Liver (tissue), 9 donors: ENCODE data around the gene DSCAM. TPM values are rescaled to one million over a fixed set of nuclear protein-coding genes. Genes with fewer than 3 reads are reported as not detected.

Experiments used
- DNase-seq: peaks from one replicate; pipeline ENCODE4 v3.0.0-alpha.2; 2017; ENCODE audit warnings: low spot score
- H3K27ac ChIP-seq, 2 donors: one replicate each; pipeline ENCODE4 v1.7.0; 2013; ENCODE audit warnings: inconsistent platforms in 2 of 2, low read length in 2 of 2, control low read depth in 1 of 2, low read depth in 1 of 2, mild to moderate bottlenecking in 1 of 2
- H3K27me3 ChIP-seq, 4 donors: one replicate each; pipeline versions ENCODE4 v1.6.1 to v1.7.0; 2013; ENCODE audit warnings: low read length in 3 of 4, inconsistent platforms in 1 of 4, mild to moderate bottlenecking in 1 of 4, moderate library complexity in 1 of 4; ENCODE audit not compliant: control insufficient read depth in 4 of 4, insufficient read depth in 4 of 4
- H3K36me3 ChIP-seq, 4 donors: one replicate each; pipeline versions ENCODE4 v1.6.1 to v1.7.0; 2013; ENCODE audit warnings: low read length in 3 of 4, mild to moderate bottlenecking in 3 of 4, low read depth in 1 of 4, moderate library complexity in 1 of 4; ENCODE audit not compliant: control insufficient read depth in 4 of 4, insufficient read depth in 3 of 4
- H3K4me1 ChIP-seq, 4 donors: one replicate each; pipeline versions ENCODE4 v1.6.1 to v1.7.0; 2013; ENCODE audit warnings: low read length in 3 of 4, mild to moderate bottlenecking in 3 of 4, moderate library complexity in 1 of 4; ENCODE audit not compliant: control insufficient read depth in 4 of 4, insufficient read depth in 4 of 4
- H3K4me3 ChIP-seq, 3 donors: one replicate each; pipeline versions ENCODE4 v1.6.1 to v1.7.0; 2013; ENCODE audit warnings: low read length in 3 of 3, control low read depth in 1 of 3, low read depth in 1 of 3, mild to moderate bottlenecking in 1 of 3
- H3K9ac ChIP-seq, 2 donors: one replicate each; pipeline ENCODE4 v1.7.0; 2013; ENCODE audit warnings: low read length in 2 of 2, mild to moderate bottlenecking in 2 of 2, moderate library complexity in 2 of 2, control low read depth in 1 of 2, low read depth in 1 of 2
- H3K9me3 ChIP-seq, 4 donors: one replicate each; pipeline versions ENCODE4 v1.6.1 to v1.7.0; 2013; ENCODE audit warnings: low read length in 3 of 4; ENCODE audit not compliant: control insufficient read depth in 4 of 4
- EGR1 ChIP-seq, 2 donors: IDR thresholded peaks; 2 replicates each; pipeline ENCODE4 v1.6.1; 2016 to 2018; ENCODE audit warnings: antibody characterized with exemption in 2 of 2, low read depth in 2 of 2
- FOXA1 ChIP-seq: IDR thresholded peaks from 2 replicates; pipeline ENCODE4 v1.6.1; 2016; ENCODE audit warnings: antibody characterized with exemption
- FOXA2 ChIP-seq: IDR thresholded peaks from 2 replicates; pipeline ENCODE4 v1.6.1; 2016; ENCODE audit warnings: antibody characterized with exemption
- GABPA ChIP-seq, 2 donors: IDR thresholded peaks in 1 of 2; conservative IDR thresholded peaks in 1 of 2; 2 replicates each; pipeline ENCODE4 v1.6.1; 2016; ENCODE audit warnings: antibody characterized with exemption in 2 of 2, mild to moderate bottlenecking in 1 of 2, moderate library complexity in 1 of 2
- HNF4A ChIP-seq, 2 donors: conservative IDR thresholded peaks; 2 replicates each; pipeline ENCODE4 v1.6.1; 2016; ENCODE audit warnings: antibody characterized with exemption in 2 of 2, mild to moderate bottlenecking in 2 of 2
- HNF4G ChIP-seq: IDR thresholded peaks from 2 replicates; pipeline ENCODE4 v1.6.1; 2016; ENCODE audit warnings: antibody characterized with exemption
- JUND ChIP-seq, 2 donors: IDR thresholded peaks; 2 replicates each; pipeline ENCODE4 v1.6.1; 2016; ENCODE audit warnings: antibody characterized with exemption in 2 of 2
- NR2F2 ChIP-seq: IDR thresholded peaks from 2 replicates; pipeline ENCODE4 v1.6.1; 2016; ENCODE audit warnings: antibody characterized with exemption
- RAD21 ChIP-seq, 2 donors: IDR thresholded peaks; 2 replicates each; pipeline ENCODE4 v1.6.1; 2016; ENCODE audit warnings: antibody characterized with exemption in 2 of 2, mild to moderate bottlenecking in 2 of 2
- RXRA ChIP-seq, 2 donors: IDR thresholded peaks; 2 replicates each; pipeline ENCODE4 v1.6.1; 2017 to 2018; ENCODE audit warnings: antibody characterized with exemption in 2 of 2, mild to moderate bottlenecking in 1 of 2
- SP1 ChIP-seq: IDR thresholded peaks from 2 replicates; pipeline ENCODE4 v1.6.1; 2018; ENCODE audit warnings: antibody characterized with exemption, mild to moderate bottlenecking
- TAF1 ChIP-seq: conservative IDR thresholded peaks from 2 replicates; pipeline ENCODE4 v1.6.1; 2016; ENCODE audit warnings: antibody characterized with exemption, mild to moderate bottlenecking
- YY1 ChIP-seq: IDR thresholded peaks from 2 replicates; pipeline ENCODE4 v1.6.1; 2016; ENCODE audit warnings: antibody characterized with exemption, mild to moderate bottlenecking
- WGBS: extraction: QIAGEN DNeasy Blood & Tissue Kit; methylation state at CpG from one replicate; pipeline ENCODE4 v1.1.7; 2013; 5-methylcytosine and 5-hydroxymethylcytosine counted together
- polyA plus RNA-seq, 2 donors: library from polyadenylated mRNA; stranded (reverse) in 1 of 2; unstranded in 1 of 2; fragments of 200-250 nt in 1 of 2; fragments of >200 nt in 1 of 2; fragmentation: Nextera tagmentation in 1 of 2; extraction: Ambion mirVana in 1 of 2; gene quantifications; one replicate each; pipeline versions ENCODE4 v1.2.1 to v1.2.3, GENCODE V29; 2013 to 2015
- total RNA-seq, 2 donors: library from RNA; depleted of rRNA; stranded (reverse); fragments of >200 nt; gene quantifications; one replicate each; pipeline ENCODE4 v1.2.3, GENCODE V29; 2014
- TF ChIP-seq, protein P1 (sequence below): IDR thresholded peaks from 2 replicates; pipeline ENCODE4 v1.6.1; 2016; ENCODE audit warnings: antibody characterized with exemption
- TF ChIP-seq, protein P2 (sequence below): fragments of 150-350 bp; IDR thresholded peaks from 2 replicates; pipeline ENCODE4 v1.5.1; 2017; ENCODE audit warnings: improper control_type of control experiment, low read depth, low read length; ENCODE audit not compliant: missing input control
- TF ChIP-seq, protein P3 (sequence below): IDR thresholded peaks from 2 replicates; pipeline ENCODE4 v1.6.1; 2016; ENCODE audit warnings: antibody characterized with exemption, mild to moderate bottlenecking
- TF ChIP-seq, protein P4 (sequence below): IDR thresholded peaks from 2 replicates; pipeline ENCODE4 v1.6.1; 2016; ENCODE audit warnings: antibody characterized with exemption
- donor health status: healthy.
- donor health status: healthy.
- donor health status: healthy.
- donor health status: healthy.
- donor health status: healthy.

Gene DSCAM
- total and polyA plus RNA-seq, 4 donors = 0.02 to 0.23 (median 0.10) TPM

DNA sequence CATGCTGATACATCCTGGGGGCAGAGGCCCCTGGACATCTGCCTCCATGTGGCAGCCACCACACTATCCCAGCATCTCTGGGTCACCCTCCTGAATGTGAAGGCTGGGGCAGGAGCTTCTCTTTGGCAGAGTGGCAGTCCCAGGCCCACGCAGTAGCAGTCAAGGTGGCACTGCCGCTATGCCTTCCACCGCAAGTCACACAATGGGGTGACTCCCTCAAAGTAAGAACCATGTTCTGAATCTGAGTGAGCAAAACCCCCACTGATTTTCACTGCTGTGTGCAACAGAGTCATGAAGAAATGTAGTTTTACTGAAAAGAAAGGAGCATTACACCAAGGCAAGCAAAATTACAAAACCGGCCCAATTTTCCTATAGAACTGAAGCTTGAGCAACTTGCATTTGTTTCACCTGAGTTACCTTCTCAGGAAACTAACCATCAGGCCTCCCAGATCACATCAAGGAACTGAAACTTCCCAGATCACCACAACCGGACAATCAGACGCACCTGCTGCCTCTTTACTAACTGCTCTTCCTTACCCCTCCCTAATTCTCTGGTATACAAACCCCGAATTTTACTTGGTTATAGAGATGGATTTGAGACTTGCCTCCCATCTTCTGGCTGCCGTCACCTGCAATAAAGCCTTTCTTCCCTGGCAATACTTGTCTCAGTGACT, 877.1 kb downstream of the DSCAM start:
- Histone ChIP-seq H3K27me3 (peaks cover 0 to 4% (median 2%) of the 10 kb centered on the region in 4 donors), H3K27ac (no peak overlapping the region), H3K4me3 (no peak overlapping the region), H3K36me3 (no peaks in the 10 kb centered on the region), H3K9ac (no peak overlapping the region), H3K9me3 (peaks cover 0 to 1% (median 0%) of the 10 kb centered on the region in 4 donors), H3K4me1 (no peaks in the 10 kb centered on the region)
- DNase-seq = no peak
- 86% methylated on average over 8 of the region's 8 CpGs for WGBS
- TF ChIP-seq SP1 (no peak), HNF4G (no peak), NR2F2 (no peak), RXRA (IDR thresholded peaks at IDR 0.05) (no peak), EGR1 (IDR thresholded peaks at IDR 0.05; ENCODE audit: low read depth in 2 of 2) (no peak), TAF1 (no peak), JUND (IDR thresholded peaks at IDR 0.05) (no peak), YY1 (no peak), GABPA (IDR thresholded peaks at IDR 0.05 in 1 of 2, conservative IDR thresholded peaks at IDR 0.05 in 1 of 2) (no peak), FOXA2 (no peak), FOXA1 (no peak), HNF4A (conservative IDR thresholded peaks at IDR 0.05) (no peak), RAD21 (IDR thresholded peaks at IDR 0.05) (no peak)
- TF ChIP-seq, protein P1, sequence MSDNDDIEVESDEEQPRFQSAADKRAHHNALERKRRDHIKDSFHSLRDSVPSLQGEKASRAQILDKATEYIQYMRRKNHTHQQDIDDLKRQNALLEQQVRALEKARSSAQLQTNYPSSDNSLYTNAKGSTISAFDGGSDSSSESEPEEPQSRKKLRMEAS = no peak
- TF ChIP-seq, protein P2, sequence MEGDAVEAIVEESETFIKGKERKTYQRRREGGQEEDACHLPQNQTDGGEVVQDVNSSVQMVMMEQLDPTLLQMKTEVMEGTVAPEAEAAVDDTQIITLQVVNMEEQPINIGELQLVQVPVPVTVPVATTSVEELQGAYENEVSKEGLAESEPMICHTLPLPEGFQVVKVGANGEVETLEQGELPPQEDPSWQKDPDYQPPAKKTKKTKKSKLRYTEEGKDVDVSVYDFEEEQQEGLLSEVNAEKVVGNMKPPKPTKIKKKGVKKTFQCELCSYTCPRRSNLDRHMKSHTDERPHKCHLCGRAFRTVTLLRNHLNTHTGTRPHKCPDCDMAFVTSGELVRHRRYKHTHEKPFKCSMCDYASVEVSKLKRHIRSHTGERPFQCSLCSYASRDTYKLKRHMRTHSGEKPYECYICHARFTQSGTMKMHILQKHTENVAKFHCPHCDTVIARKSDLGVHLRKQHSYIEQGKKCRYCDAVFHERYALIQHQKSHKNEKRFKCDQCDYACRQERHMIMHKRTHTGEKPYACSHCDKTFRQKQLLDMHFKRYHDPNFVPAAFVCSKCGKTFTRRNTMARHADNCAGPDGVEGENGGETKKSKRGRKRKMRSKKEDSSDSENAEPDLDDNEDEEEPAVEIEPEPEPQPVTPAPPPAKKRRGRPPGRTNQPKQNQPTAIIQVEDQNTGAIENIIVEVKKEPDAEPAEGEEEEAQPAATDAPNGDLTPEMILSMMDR = no peak
- TF ChIP-seq, protein P3, sequence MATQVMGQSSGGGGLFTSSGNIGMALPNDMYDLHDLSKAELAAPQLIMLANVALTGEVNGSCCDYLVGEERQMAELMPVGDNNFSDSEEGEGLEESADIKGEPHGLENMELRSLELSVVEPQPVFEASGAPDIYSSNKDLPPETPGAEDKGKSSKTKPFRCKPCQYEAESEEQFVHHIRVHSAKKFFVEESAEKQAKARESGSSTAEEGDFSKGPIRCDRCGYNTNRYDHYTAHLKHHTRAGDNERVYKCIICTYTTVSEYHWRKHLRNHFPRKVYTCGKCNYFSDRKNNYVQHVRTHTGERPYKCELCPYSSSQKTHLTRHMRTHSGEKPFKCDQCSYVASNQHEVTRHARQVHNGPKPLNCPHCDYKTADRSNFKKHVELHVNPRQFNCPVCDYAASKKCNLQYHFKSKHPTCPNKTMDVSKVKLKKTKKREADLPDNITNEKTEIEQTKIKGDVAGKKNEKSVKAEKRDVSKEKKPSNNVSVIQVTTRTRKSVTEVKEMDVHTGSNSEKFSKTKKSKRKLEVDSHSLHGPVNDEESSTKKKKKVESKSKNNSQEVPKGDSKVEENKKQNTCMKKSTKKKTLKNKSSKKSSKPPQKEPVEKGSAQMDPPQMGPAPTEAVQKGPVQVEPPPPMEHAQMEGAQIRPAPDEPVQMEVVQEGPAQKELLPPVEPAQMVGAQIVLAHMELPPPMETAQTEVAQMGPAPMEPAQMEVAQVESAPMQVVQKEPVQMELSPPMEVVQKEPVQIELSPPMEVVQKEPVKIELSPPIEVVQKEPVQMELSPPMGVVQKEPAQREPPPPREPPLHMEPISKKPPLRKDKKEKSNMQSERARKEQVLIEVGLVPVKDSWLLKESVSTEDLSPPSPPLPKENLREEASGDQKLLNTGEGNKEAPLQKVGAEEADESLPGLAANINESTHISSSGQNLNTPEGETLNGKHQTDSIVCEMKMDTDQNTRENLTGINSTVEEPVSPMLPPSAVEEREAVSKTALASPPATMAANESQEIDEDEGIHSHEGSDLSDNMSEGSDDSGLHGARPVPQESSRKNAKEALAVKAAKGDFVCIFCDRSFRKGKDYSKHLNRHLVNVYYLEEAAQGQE = no peak

DNA sequence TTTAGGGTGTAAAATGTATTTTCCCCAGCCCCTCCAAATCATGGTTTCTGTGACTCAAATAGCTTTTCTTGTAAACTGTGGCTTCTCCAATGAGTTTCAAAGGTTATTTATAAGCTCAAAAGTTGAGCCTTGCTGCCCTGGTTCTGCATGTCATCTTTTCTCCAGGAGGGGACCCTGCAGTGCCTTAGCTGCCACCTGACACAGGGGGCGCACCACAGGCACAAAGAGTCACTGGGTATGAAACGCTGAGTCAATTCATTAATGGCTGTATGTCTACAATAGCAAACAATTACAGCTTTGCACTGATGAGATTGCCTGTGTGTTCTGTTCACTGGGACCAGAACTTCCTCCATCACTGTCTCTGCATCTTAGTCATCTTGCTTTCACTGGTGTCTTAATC, 878.9 kb downstream of the DSCAM start:
- Histone ChIP-seq H3K9ac (no peak overlapping the region), H3K27me3 (peaks cover 0 to 9% (median 2%) of the 10 kb centered on the region in 4 donors), H3K27ac (no peak overlapping the region), H3K4me3 (no peak overlapping the region), H3K4me1 (no peaks in the 10 kb centered on the region), H3K9me3 (peaks cover 0 to 1% (median 0%) of the 10 kb centered on the region in 4 donors), H3K36me3 (no peaks in the 10 kb centered on the region)
- no peak for DNase-seq
- WGBS = 91% methylated on average over 2 of the region's 2 CpGs
- no peak for TF ChIP-seq TAF1
- TF ChIP-seq RXRA (IDR thresholded peaks at IDR 0.05) = no peak
- TF ChIP-seq, protein P2 = no peak
- TF ChIP-seq FOXA2 = no peak
- TF ChIP-seq NR2F2 = no peak
- TF ChIP-seq, protein P3 = no peak
- no peak for TF ChIP-seq YY1
- no peak for TF ChIP-seq GABPA (IDR thresholded peaks at IDR 0.05 in 1 of 2, conservative IDR thresholded peaks at IDR 0.05 in 1 of 2)
- no peak for TF ChIP-seq HNF4G
- TF ChIP-seq, protein P1 = no peak
- TF ChIP-seq, protein P4, sequence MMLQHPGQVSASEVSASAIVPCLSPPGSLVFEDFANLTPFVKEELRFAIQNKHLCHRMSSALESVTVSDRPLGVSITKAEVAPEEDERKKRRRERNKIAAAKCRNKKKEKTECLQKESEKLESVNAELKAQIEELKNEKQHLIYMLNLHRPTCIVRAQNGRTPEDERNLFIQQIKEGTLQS = no peak
- no peak for TF ChIP-seq FOXA1
